Trophoblast cell (in vitro differentiated cells and primary cell): ENCODE measurements around the gene VWA8.

ENCODE experiments used
- DNase-seq, 2 donors: peaks; one replicate each; pipeline ENCODE4 v3.0.0-alpha.2; 2016
- H2AFZ ChIP-seq: 2 replicates; pipeline ENCODE4 v1.6.1; 2013; ENCODE audit warnings: low read length, moderate library complexity, mild to moderate bottlenecking; ENCODE audit not compliant: insufficient read depth, poor library complexity
- H2AK5ac ChIP-seq: 2 replicates; pipeline ENCODE4 v1.6.1; 2013; ENCODE audit warnings: mild to moderate bottlenecking, low read length
- H2BK120ac ChIP-seq: 2 replicates; pipeline ENCODE4 v1.6.1; 2013; ENCODE audit warnings: low read length, mild to moderate bottlenecking, moderate library complexity; ENCODE audit not compliant: insufficient read depth, poor library complexity
- H2BK12ac ChIP-seq: 2 replicates; pipeline ENCODE4 v1.6.1; 2013; ENCODE audit warnings: mild to moderate bottlenecking, low read length, moderate library complexity
- H2BK5ac ChIP-seq: 2 replicates; pipeline ENCODE4 v1.6.1; 2013; ENCODE audit warnings: low read length, low read depth, moderate library complexity, mild to moderate bottlenecking; ENCODE audit not compliant: poor library complexity
- H3K14ac ChIP-seq: 2 replicates; pipeline ENCODE4 v1.6.1; 2013; ENCODE audit warnings: mild to moderate bottlenecking, low read length
- H3K18ac ChIP-seq: 2 replicates; pipeline ENCODE4 v1.6.1; 2013; ENCODE audit warnings: mild to moderate bottlenecking, low read length
- H3K23ac ChIP-seq: 2 replicates; pipeline ENCODE4 v1.6.1; 2013; ENCODE audit warnings: low read length
- H3K27ac ChIP-seq: 2 replicates; pipeline ENCODE4 v1.5.1; 2013; ENCODE audit warnings: low read depth, mild to moderate bottlenecking, inconsistent platforms, low read length, moderate library complexity
- H3K27me3 ChIP-seq: 2 replicates; pipeline ENCODE4 v1.6.1; 2013; ENCODE audit warnings: inconsistent platforms, mild to moderate bottlenecking, low read length, moderate library complexity; ENCODE audit not compliant: insufficient read depth
- H3K36me3 ChIP-seq, 2 experiments: 1 replicate in 1 of 2; 2 replicates in 1 of 2; pipeline ENCODE4 v1.6.1; 2013; ENCODE audit warnings: low read length in 2 of 2, mild to moderate bottlenecking in 2 of 2, moderate library complexity in 1 of 2; ENCODE audit not compliant: insufficient read depth in 2 of 2, control insufficient read depth in 1 of 2
- H3K4ac ChIP-seq: 2 replicates; pipeline ENCODE4 v1.6.1; 2013; ENCODE audit warnings: low read depth, mild to moderate bottlenecking, low read length, moderate library complexity
- H3K4me1 ChIP-seq, 2 experiments: 1 replicate in 1 of 2; 2 replicates in 1 of 2; pipeline ENCODE4 v1.6.1; 2013; ENCODE audit warnings: low read length in 2 of 2, mild to moderate bottlenecking in 2 of 2, moderate library complexity in 1 of 2; ENCODE audit not compliant: insufficient read depth in 2 of 2, control insufficient read depth in 1 of 2
- H3K4me2 ChIP-seq: 2 replicates; pipeline ENCODE4 v1.6.1; 2013; ENCODE audit warnings: inconsistent platforms, mild to moderate bottlenecking, low read length, moderate library complexity
- H3K4me3 ChIP-seq: 2 replicates; pipeline ENCODE4 v1.5.1; 2013; ENCODE audit warnings: mild to moderate bottlenecking, low read depth, low read length, inconsistent platforms
- H3K79me1 ChIP-seq: one replicate; pipeline ENCODE4 v1.6.1; 2013; ENCODE audit warnings: low read length
- H3K79me2 ChIP-seq: 2 replicates; pipeline ENCODE4 v1.6.1; 2013; ENCODE audit warnings: low read length, mild to moderate bottlenecking; ENCODE audit not compliant: control insufficient read depth, insufficient read depth, poor library complexity
- H3K9ac ChIP-seq: 2 replicates; pipeline ENCODE4 v1.6.1; 2013; ENCODE audit warnings: mild to moderate bottlenecking, low read length
- H3K9me3 ChIP-seq: 2 replicates; pipeline ENCODE4 v1.6.1; 2013; ENCODE audit warnings: low read depth, mild to moderate bottlenecking, control low read depth, inconsistent platforms, low read length; ENCODE audit not compliant: insufficient read depth
- H4K12ac ChIP-seq: 2 replicates; pipeline ENCODE4 v1.6.1; 2013; ENCODE audit warnings: low read depth, mild to moderate bottlenecking, low read length, moderate library complexity
- H4K8ac ChIP-seq: 2 replicates; pipeline ENCODE4 v1.6.1; 2013; ENCODE audit warnings: low read depth, mild to moderate bottlenecking, low read length, moderate library complexity
- H4K91ac ChIP-seq: one replicate; pipeline ENCODE4 v1.6.1; 2013; ENCODE audit warnings: low read depth, mild to moderate bottlenecking, low read length, moderate library complexity
- WGBS: extraction: QIAGEN DNeasy Blood & Tissue Kit; methylation state at CpG from one replicate; pipeline ENCODE4 v1.1.7; 2013; ENCODE audit warnings: missing lambda C conversion rate; ENCODE audit not compliant: insufficient read length, insufficient coverage; ENCODE audit errors: extremely low coverage; 5-methylcytosine and 5-hydroxymethylcytosine counted together

VWA8 gene

GRCh38 chr13:41641429-41641828 lies 319.5 kb downstream of the VWA8 start:
- H2BK120ac ChIP-seq = no peak overlapping the region
- H4K91ac ChIP-seq = no peak overlapping the region
- H2AK5ac ChIP-seq = no peak overlapping the region
- peak overlapping the region; percentile 17 for H3K27ac ChIP-seq
- no peak overlapping the region for H3K14ac ChIP-seq
- H2AFZ ChIP-seq = no peak overlapping the region
- peaks cover 11% of the 10 kb centered on the region for H3K79me1 ChIP-seq
- H3K79me2 ChIP-seq = no peaks in the 10 kb centered on the region
- H3K4ac ChIP-seq = no peak overlapping the region
- H2BK5ac ChIP-seq = no peak overlapping the region
- H3K9me3 ChIP-seq = no peaks in the 10 kb centered on the region
- peaks cover 5 to 8% of the 10 kb centered on the region in 2 experiments for H3K4me1 ChIP-seq
- H3K18ac ChIP-seq = no peak overlapping the region
- no peak overlapping the region for H3K23ac ChIP-seq
- DNase-seq = no peak
- H4K8ac ChIP-seq = no peak overlapping the region
- H4K12ac ChIP-seq = no peak overlapping the region
- no CpG with 5 or more reads among the region's 1 CpG for WGBS
- no peaks in the 10 kb centered on the region for H3K36me3 ChIP-seq
- no peak overlapping the region for H3K9ac ChIP-seq
- no peak overlapping the region for H3K4me2 ChIP-seq
- no peaks in the 10 kb centered on the region for H3K27me3 ChIP-seq
- H2BK12ac ChIP-seq = no peak overlapping the region
- H3K4me3 ChIP-seq = no peak overlapping the region

GRCh38 chr13:41639955-41640780 lies 320.7 kb downstream of the VWA8 start:
- H3K79me2 ChIP-seq = no peaks in the 10 kb centered on the region
- DNase-seq = peak in 1 of 2 donors; percentile 7
- no peak overlapping the region for H3K14ac ChIP-seq
- H3K9me3 ChIP-seq = no peaks in the 10 kb centered on the region
- no peak overlapping the region for H2BK120ac ChIP-seq
- H2BK5ac ChIP-seq = no peak overlapping the region
- H3K23ac ChIP-seq = no peak overlapping the region
- no peak overlapping the region for H3K4me3 ChIP-seq
- H4K12ac ChIP-seq = no peak overlapping the region
- no peak overlapping the region for H3K4ac ChIP-seq
- H3K27me3 ChIP-seq = no peaks in the 10 kb centered on the region
- no peak overlapping the region for H2BK12ac ChIP-seq
- H2AFZ ChIP-seq = no peak overlapping the region
- no peaks in the 10 kb centered on the region for H3K36me3 ChIP-seq
- H3K79me1 ChIP-seq = peaks cover 7% of the 10 kb centered on the region
- WGBS = no CpG with 5 or more reads among the region's 4 CpGs
- H3K4me2 ChIP-seq = no peak overlapping the region
- H3K27ac ChIP-seq = peak overlapping the region; percentile 1
- H3K4me1 ChIP-seq = peaks cover 5 to 9% of the 10 kb centered on the region in 2 experiments
- no peak overlapping the region for H2AK5ac ChIP-seq
- H3K9ac ChIP-seq = no peak overlapping the region
- H3K18ac ChIP-seq = no peak overlapping the region
- no peak overlapping the region for H4K91ac ChIP-seq
- H4K8ac ChIP-seq = no peak overlapping the region

- no peaks in the 10 kb centered on the region for H3K79me2 ChIP-seq
- no peak overlapping the region for H3K18ac ChIP-seq
- no peak overlapping the region for H3K23ac ChIP-seq
- no peak overlapping the region for H3K4me2 ChIP-seq
- no peak for DNase-seq
- no peak overlapping the region for H3K14ac ChIP-seq
- no peak overlapping the region for H3K27ac ChIP-seq
- H4K8ac ChIP-seq = no peak overlapping the region
- no peak overlapping the region for H2BK12ac ChIP-seq
- no CpG with 5 or more reads among the region's 7 CpGs for WGBS
- no peaks in the 10 kb centered on the region for H3K9me3 ChIP-seq
- H4K12ac ChIP-seq = no peak overlapping the region
- H4K91ac ChIP-seq = no peak overlapping the region
- H2AK5ac ChIP-seq = no peak overlapping the region
- H3K4me3 ChIP-seq = no peak overlapping the region
- H3K9ac ChIP-seq = no peak overlapping the region
- H3K27me3 ChIP-seq = no peaks in the 10 kb centered on the region
- H3K4me1 ChIP-seq = peaks cover 5 to 7% of the 10 kb centered on the region in 2 experiments
- H3K36me3 ChIP-seq = no peaks in the 10 kb centered on the region
- H2AFZ ChIP-seq = no peak overlapping the region
- H3K79me1 ChIP-seq = peaks cover 5% of the 10 kb centered on the region
- no peak overlapping the region for H2BK5ac ChIP-seq
- no peak overlapping the region for H2BK120ac ChIP-seq
- H3K4ac ChIP-seq = no peak overlapping the region
These were observed 321.5 kb downstream of the VWA8 start for GRCh38 chr13:41639237-41639904.

GRCh38 chr13:41637586-41637985 lies 323.3 kb downstream of the VWA8 start:
- H3K14ac ChIP-seq = no peak overlapping the region
- no peak overlapping the region for H3K23ac ChIP-seq
- H3K79me2 ChIP-seq = no peaks in the 10 kb centered on the region
- H3K4me2 ChIP-seq = no peak overlapping the region
- peaks cover 2% of the 10 kb centered on the region for H3K79me1 ChIP-seq
- H3K4me1 ChIP-seq = peaks cover 2 to 5% of the 10 kb centered on the region in 2 experiments
- no peak overlapping the region for H3K4me3 ChIP-seq
- no peak overlapping the region for H3K18ac ChIP-seq
- no peak overlapping the region for H3K9ac ChIP-seq
- H2AFZ ChIP-seq = no peak overlapping the region
- no peak overlapping the region for H3K4ac ChIP-seq
- H2BK120ac ChIP-seq = no peak overlapping the region
- no peak overlapping the region for H2AK5ac ChIP-seq
- no peak overlapping the region for H4K91ac ChIP-seq
- no peaks in the 10 kb centered on the region for H3K27me3 ChIP-seq
- H3K36me3 ChIP-seq = no peaks in the 10 kb centered on the region
- no peak overlapping the region for H2BK5ac ChIP-seq
- H4K12ac ChIP-seq = no peak overlapping the region
- H3K9me3 ChIP-seq = no peaks in the 10 kb centered on the region
- no peak overlapping the region for H4K8ac ChIP-seq
- no CpG with 5 or more reads among the region's 1 CpG for WGBS
- H2BK12ac ChIP-seq = no peak overlapping the region
- no peak overlapping the region for H3K27ac ChIP-seq
- no peak for DNase-seq
